CD4-positive, alpha-beta T cell treated with Interleukin-17A for 1 hour (primary cell): ENCODE data around the gene MYLK.
A peak's percentile ranks its signal among the peaks of the same experiment; 100 is the strongest.

Experiments used
- DNase-seq: peaks from one replicate; pipeline ENCODE4 v3.0.0-alpha.2; 2020

MYLK gene

DNA sequence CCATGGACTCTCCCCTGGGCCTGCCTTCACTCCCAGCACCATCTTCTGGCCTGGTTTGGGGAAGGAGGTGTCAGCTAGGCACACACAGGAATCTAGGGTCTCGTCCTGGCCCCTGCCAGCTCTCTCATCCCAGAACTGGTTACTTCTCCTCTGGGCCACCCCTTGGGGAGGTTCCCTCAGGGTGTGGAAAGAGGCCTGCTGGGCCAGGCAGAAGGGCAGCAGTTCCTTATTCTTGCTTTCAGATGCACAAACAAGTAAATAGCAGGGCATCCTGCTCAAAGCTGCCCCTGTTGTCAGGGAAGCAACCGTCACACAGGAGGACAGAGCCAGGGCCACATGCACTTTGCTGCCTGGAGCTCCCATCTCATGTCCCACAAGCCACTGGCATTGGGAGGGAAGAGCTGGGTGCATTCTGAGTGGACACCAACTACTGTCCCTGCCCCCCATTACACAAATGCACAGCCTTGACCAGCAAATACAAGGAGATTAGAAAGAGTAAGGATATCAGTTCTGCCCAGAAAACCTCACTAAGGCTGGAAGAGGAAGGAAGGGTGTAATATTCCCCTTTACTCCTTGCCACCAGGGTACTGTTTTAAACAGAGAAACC is 190.4 kb downstream of the MYLK start:
- DNase-seq = peak; percentile 10

DNA sequence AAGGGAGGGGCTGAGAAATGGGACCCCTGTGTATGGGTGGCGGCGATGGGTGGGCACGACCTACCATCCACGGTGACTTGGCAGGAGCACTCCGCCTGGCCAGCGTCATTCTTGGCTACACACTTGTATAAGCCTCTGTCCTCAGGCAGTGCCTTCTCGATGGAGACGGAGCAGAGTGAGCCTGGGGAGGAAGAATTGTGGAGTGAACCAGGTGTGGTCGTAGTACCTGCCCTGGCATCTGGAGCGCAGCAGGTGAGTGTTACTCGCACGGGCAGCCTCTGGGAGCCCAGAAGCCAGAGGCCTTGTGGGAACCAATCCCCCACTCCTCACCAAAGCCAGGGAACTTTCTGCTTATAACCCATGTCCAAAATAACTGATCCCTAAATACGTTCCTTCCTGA is 191.5 kb downstream of the MYLK start:
- DNase-seq = no peak

DNA sequence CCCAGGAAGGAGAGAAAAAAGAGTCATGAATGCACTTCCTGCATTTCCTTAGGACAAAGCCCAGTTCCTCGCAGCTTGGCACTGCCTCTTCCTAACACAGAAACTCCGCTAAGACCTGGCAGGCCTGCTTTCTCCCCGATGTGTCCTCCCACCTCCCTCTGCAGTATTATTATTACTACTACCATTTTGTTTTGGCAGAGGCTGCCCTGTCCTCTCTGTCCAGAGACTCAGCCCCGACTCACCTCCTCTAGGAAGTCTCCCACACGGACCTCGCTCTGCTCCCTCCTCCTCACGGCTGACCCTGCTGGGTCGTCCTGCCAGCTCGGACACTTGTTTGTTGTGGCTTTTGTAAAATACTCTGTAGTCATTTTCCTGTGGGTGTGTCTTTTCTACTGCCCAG is 192.1 kb downstream of the MYLK start:
- no peak for DNase-seq

DNA sequence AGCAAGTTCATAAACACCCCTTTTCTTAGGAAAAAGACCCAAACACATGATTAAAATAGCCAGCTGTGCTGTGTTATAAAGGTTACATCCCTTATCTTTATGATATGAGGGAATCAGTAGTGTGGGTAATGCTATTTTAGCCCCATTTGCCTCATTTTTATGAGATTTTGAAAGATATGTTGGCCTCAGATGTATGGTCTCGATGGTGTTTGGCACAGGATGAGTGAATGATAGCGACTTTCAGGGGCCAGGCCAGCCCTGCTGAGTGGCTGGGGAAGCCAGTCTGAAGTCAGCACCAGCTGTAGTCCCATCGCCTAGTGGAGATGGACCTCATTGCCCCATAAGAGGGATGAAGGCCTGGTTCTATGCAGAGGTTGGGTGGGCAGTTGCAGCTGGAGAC is 194.3 kb downstream of the MYLK start:
- DNase-seq = no peak

DNA sequence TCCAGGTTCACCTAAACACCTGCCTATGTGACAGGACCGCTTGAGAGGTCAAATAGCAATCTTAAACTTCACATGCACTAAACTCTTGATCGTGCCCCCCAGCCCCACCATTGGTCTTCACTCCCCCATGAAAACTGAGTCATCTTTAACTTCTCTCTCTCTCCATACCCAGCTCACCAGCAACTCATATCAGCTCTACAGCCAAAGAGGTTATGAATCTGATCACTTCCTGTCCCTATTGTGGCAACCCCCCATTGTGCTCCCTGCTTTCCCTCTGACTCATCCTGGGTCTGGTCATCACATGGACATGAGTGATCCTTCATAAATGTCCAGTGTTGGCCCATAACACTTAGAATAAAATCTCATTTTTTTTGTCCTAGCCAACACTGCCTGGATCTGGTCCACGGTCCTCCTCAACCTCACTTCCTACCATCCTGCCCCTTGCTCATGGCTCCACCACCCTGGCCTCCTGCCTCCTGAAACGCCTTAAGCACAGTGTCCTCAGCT is 195.8 kb downstream of the MYLK start:
- DNase-seq = no peak

DNA sequence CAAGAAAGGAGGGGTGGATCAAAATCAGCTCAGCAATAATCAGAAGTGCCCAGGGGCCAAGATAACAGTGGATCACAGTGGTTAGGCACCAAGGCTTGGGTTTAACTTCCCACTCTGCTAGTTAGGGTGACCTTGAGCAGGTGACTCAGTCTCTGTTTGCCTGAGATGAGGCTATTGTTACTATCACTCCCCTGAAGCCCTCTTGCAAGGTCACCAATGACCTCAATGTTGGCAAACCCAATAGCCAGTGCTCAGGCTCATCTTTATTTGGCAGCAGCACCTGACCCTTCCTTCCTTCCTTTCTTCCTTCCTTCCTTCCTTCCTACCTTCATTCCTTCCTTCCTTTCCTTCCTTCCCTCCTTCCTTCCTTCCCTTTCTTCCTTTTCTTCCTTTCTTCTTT is 196.8 kb downstream of the MYLK start:
- no peak for DNase-seq

DNA sequence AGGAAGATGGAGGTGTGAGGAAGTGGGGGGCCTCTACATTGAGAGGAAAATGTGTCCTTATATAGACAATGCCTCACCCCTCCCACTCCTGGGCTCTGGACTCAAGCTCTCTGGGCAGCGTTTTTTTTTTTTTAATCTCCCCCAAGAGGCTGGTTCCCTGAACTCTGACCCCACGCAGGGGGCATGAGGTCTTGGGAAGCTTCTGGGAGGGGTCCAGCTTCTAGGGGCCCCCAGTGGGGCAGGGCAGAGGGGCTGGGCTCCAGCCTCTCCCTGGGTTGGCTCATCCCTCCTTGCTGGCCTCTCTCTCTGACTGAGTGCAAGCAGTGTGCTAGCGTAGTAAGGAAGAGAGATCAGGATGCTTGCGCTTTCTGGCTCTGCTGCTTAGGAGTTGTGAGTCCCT is 197.9 kb downstream of the MYLK start:
- DNase-seq = no peak

DNA sequence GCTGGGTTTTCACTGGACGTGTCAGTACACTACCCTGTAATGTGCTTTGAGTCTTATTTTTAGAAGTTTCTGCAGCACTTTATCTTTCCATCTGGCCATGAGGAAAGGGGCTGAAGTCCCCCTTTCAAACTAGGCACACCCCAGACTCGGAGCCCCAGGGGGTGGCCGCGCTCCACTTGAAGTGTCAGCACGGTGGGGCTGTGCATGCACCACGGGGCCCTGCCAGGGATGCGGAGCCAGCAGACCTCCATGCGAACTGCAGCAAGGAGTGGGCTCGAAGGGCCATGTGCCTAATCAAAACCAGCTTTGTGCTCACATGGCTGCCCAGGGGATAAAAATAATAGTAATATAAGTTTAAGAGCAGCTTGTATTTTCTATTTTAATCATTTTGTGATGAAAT is 198.4 kb downstream of the MYLK start:
- no peak for DNase-seq

DNA sequence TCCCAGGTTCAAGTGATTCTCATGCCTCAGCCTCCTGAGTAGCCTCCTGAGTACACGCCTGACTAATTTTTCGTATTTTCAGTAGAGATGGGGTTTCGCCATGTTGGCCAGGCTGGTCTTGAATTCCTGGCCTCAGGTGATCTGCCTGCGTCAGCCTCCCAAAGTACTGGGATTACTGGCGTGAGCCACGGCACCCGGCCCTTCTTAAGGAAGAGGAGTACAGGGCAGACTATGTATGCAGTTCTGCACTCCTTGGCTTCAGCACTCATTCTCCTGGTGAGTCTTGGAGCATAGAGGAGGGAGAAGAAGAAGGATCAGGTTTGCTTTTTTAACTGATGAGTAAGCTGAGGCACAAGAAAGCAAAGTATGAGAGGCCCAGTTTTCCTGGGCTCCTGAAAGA is 199.5 kb downstream of the MYLK start:
- no peak for DNase-seq

DNA sequence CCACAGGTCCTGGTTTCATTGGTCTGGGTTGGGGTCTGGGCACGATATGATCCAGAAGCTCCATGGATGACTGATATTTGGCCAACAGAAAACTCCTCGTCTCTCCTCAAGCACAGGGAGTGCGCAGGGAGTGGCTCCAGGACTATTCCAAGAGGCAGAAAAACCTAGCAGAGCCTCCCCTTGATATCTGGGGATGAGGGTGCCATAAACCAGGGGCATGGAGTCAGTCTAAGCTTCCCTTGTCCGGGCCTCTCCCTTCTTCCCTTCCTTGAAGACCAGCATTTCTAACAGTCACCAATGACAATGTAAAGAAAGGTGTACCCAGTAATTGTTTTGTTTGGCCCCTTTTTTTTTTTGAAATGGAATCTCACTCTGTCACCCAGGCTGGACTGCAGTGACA is 199.9 kb downstream of the MYLK start:
- DNase-seq = no peak

DNA sequence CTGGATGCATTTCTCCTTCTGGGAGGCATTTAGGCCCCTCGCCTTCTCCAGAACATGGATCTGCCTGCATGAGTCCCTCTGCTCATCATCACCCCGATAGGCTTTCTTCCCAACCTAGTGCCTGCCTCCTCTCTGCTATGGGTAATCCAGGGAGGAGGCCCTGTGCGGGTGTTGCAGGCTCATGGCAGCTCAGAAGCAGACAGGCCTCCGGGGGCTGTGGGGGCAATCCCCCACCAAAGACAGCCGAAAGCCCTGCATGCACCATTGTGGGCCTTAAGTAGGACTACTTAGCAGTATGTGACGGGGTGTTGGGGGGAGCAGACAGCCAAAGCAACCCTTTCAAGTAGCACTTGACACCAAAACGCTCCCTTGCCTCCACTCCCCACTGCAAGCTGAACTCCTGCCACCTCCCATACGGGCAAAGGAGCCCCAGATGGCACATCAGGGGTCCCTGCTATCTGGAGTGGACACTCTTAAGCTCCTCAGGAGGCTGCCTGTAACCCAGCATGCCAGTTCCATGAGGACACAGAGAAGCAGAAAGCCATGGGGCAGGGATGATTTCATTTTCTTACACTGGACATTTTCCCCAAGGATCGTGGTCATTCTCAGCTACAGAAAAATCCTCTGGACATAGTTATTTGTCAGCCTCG is 200.5 kb downstream of the MYLK start:
- DNase-seq = no peak

DNA sequence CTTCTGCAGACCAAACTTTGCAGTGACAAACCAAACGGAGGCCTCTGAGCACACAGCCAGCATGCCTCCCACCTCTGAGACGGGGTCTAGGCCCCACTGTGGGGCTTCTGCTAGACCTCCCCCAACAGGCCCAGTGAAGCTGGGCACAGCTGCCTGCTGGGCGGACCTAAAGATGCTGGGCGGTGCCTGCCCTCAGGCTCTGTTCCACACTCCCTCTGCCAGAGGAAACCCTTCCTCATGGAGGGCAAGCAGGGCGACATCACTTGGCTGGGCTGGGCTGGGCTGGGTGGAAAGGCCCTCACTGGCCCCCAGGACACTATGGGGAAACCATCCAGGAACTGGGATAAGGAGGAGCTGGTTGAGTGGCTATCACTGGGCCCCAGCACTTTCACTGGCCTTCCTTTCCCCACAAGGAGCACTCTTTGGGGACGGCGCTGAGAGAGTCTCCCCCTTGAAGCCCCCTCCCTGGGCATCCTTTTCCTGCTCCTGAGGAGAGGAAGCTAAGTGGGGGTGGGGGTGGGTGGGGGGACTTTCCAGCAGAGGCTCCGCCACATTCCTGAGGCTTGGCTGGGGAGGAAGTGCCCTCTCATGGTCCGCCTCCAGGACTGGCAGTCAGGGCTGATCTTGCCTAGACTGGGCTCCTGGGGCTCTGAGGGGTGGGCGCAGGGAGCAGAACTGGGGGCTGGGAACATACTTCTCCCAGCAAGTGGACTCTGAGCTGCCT is 201.2 kb downstream of the MYLK start:
- no peak for DNase-seq

DNA sequence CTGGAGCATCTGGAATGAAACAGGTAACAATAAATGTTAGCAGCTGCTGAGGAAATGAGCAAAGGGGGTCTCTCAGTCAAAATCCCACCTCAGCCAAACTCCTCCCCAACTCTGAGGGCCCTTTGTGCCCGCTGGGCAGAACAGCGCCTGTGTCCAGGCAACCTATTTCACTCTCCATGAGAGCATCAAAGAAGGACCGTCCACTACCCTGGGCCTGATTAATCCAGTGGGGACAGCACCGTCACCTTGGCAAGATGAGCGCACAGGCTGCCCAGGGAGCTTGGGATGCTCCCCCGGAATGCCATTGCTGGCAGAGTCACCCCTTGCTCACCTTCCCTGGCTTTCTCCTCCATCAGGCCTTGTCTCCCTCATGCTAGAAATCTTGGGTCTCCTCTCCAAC is 201.8 kb downstream of the MYLK start:
- no peak for DNase-seq

DNA sequence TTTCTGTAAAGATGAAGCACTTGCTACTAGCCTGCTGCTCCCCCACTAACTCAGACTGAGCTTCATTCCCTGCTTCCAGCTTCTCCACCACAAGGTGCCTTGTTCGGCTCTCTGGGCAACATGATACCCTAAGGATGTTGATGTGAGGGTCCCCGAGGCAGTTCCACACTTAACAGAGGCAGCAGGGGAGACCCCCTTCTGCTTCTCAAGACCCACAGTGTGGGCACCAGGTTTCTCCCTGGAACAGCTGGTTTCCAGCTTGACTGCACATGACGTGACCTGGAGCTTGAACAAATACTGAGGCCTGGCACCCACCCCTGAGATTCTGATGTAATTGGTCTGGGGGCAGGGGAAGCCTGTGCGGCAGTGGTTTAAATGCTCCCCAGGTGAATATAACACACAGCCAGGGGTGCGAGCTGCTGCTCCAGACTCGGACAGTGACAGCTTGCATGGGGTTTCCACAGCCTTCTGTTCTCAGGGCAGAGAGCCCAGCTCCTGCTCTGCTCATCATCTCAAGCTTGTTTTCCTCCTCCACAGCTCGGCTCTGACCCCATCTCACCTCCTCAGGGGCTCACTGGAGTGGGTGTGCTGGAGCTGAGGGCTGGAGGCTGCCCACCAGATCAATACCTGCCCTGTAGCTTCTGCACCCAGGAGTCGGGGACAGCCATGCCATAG is 204.3 kb downstream of the MYLK start:
- DNase-seq = no peak

DNA sequence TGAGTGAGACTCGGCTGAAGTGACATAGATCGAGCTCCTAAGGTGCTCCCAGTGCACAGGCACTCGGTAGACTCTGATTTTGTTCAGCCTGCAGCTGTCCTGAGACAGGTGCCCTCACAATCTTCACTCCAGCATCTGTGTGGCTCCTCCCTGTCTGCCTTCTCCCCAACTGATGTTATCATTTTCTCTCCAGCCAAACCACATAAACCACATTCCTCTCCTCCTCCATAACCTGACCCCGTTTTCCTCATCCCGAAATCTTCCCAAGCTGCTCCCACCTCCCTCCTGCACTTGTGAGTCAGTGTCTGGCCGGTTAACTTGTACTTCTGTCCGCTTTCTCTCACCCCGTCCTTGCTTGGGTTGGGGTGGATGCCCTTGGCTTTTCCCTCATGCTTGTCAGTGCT is 206.0 kb downstream of the MYLK start:
- no peak for DNase-seq

DNA sequence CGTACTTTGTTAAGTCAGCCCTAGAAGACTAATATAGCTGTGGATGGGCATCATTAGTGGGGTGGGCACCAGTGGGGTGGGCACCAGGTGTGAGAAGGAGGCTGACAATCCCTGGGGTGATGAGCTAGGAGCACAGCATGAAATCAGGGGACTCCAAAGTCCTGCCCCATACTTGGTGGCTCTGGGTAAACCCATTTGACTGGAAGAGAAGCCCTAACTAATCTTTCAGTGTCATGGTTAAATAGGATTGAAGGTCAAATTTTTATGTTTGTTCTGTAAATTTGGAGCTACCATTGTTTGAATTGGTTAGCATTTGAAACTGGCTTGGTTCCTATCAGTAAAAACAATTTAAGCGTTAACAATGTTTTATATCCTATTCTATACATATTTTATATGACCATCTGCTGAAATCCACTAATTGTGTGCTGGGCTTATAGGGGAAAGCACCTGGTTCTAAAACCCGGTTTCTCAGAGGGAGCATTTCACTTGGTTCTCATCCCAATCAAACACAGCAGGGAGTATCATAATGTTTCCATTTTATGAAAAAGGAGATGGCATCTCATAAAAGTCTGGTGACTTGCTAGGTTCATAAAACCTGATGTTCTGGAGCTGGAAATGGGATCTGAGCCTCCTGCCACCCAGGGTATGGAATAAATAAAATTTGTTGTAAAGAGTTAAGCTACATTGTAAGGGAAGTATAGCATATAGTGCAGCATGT is 211.5 kb downstream of the MYLK start:
- no peak for DNase-seq

DNA sequence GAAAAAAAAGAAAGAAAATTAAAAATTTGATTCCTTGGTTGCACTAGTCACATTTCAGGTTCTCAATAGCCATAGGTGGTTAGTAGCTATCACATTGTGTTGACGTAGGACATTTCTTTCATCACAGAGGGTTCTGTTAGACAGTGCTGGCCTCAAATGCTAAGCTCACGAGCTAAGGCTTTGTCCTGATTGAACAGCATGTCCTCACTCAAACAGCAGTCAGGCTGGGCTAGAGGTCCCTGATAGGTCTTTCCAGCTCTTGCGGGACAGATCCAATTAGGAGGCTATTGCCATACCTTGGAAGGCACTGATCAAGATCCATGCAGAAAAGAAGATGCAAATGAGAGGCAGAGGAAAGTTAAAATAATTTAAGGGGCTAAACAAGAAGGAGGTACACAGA is 213.4 kb downstream of the MYLK start:
- DNase-seq = no peak

DNA sequence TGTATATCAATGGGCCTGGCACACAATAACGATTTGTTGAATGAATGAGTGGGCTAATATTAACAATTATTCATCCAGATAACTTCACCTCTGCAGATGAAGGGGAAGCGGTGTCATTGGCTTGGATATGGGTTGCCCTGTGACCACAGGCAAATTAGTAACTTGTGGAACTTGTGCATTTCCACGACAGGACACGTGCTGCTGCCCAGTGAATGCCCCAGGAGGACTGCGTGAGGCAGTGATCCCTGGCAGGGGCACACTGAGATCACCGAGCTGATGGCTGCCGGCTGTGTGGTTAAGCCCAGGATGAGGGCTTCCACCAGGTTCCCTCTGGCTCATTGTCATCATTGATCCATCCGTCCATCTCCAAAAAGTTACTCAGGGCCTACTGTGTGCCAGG is 215.2 kb downstream of the MYLK start:
- no peak for DNase-seq

DNA sequence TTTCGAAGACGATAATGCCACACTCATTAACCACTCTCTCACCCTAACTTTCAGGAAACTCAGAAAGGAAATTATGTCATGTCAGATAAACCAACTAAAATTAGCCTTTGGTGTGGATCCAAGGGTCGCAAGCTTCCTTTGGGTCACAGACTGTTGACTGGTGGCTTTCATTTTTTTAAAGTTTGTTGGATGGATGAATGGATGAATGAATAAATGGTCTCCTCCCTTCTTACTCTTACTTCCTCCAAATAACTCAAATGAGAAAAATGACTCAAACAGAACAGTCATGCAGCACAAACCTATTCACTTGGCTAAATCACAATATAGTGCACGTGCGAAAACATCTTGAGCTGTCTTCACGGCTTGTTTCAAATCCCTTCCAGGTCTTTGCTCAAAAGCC is 216.3 kb downstream of the MYLK start:
- DNase-seq = no peak

DNA sequence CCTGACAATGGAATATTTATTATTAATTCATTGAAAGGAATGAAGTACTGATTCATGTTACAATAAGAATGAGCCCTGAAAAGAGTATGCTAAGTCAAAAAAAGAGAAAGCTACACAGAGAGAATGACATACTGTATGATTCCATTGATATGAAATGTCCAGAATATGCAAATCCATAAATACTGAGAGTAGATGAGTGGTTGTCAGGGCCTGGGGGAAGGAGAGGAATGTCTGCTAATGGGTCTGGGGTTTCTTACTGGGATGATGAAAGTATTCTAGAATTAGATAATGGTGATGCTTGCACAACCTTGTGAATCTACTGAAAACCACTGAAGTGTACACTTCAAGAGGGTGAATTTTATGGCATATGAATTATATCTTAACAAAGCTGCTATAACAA is 219.4 kb downstream of the MYLK start:
- no peak for DNase-seq

DNA sequence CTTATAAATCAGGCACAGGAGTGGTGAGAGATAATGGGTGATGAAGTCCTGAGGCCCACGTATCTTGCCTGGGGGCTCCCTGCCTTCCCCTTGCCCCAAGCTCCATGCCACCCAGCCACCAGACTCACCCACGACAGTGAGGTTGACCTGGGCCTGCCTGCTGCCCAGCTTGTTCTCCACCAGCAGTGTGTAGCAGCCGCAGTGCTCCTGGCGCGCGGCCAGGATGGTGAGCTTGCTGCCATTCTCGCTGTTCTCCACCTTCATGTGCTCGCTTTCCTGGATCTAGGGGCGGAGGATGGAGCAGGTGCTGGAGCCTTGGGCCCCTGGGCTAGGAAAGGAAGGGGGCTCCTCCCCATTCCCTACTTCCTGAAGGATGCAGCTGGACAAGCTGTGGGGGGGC is 220.2 kb downstream of the MYLK start:
- no peak for DNase-seq

DNA sequence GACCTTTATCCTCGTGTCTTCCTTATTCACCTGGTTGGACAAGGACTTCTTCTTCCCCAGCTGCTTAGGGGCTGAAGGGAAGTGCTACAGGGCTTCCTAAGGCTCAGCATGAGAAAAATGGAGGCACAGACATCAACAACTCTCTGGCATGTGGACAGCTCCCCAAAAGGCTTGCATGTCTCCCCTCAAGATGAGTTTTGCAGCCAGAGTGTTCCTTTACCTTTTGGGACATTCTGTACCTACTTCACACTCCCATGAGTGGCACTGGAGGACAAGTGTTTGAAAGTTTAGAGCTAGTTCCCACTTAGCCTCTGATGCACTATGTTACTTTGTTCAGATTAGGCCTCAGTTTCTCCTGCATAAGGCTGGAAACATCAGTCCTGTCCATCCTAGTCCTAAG is 222.2 kb downstream of the MYLK start:
- no peak for DNase-seq

DNA sequence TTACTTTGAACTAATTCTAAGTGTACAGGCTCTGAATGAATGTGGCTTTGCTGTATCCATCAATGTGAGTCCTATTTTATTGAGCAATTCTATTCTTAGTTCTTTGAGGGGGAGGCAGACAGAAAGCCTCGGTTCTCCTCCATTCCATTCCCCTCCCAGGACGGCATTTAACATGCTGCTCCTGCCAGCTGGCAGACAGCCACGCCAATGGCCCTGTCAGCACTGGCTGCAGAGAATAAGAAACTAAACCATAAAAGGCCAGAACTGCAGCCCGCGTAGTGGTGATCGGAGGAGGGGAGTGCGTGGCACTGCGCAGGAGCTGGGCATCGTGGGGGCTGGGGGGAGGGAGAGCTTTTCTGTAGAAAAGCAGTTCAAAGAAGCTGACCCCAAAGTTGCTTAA is 223.2 kb downstream of the MYLK start:
- DNase-seq = no peak
